Stimulated activated CD4-positive, alpha-beta T cell treated with anti-CD3 and anti-CD28 coated beads, Interleukin-12 subunit alpha, Interleukin-12 subunit beta, amount 100 ng/mL, for 48 hours (primary cell): Measurements from ENCODE around the gene GRIK1.

Experiments
- DNase-seq, 3 donors: peaks; one replicate each; pipeline ENCODE4 v3.0.0-alpha.2; 2020; ENCODE audit warnings: low read depth in 2 of 3, low spot score in 1 of 3

GRIK1 gene

DNA sequence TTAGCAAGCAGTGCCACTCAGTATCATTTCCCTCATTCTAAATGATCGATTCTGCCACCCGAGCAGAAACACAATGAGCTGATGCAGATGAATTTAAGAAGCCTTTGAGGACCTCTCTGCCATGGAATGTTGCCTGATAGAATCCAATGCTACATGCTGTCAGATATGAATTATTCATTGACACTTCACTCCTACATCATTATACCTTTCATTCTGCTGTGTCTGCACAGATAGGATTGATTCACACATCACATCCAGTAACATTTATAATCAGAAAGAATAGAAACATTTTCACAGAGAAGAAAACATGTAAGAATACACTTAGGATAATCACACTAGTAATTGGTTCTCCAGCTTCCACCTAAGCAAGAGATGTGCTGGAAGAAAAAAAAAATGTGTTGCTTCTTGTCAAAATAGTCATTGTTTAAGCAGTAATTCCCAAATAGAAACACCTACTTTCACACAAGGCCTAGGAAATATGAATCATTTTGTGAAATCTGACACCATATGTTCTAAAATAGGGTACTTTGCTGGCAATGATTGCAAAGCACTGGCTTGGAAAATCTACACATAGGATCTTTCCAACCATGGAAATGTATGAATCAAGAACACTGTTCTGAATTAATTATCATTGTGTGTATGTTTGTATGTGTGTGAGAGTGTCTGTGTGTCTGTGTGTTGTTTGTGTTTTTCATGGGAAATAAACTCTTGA lies 110.1 kb downstream of the GRIK1 start:
- no peak for DNase-seq

GRCh38 chr21:29827647-29828046 lies 112.1 kb downstream of the GRIK1 start:
- no peak for DNase-seq

DNA sequence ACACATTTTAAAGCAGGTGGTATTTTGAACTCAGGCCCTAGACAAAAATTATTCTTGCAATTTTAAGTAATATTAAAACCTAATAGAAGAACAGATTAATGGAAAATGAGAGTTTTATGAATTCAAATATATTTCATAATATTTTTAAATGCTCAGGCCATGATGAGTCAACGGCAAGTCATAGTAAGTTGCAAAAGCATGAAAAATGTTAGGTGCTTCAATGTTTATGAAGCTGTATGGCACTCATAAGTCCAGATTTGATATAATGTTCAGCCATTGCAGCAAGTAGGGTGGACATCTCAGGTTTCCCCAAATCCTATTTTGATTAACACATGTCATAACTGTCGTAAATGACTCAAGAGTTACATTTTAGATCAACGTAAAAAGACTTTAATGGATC lies 112.6 kb downstream of the GRIK1 start:
- no peak for DNase-seq

DNA sequence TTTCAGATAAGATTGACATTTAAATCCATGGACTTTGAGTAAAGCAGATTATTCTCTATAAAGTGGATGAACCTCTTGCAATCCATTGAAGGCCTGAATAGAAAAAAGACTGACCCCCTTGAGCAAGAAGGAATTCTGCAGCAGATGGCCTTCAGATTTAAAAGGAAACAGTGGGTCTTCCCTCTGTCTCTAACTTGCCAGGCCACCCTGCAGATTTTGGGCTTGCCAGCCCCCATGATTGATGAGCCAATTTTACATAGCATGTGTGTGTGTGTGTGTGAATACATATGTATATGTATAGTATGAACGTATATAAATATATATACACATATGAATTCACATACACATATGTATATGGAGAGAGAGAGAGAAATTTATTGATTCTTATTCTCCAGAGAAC lies 113.4 kb downstream of the GRIK1 start:
- no peak for DNase-seq

- no peak for DNase-seq
Observed at GRCh38 chr21:29825936-29826335, 113.9 kb downstream of the GRIK1 start.

- no peak for DNase-seq
Observed at GRCh38 chr21:29825345-29825744, 114.5 kb downstream of the GRIK1 start.

GRCh38 chr21:29822064-29822463 lies 117.7 kb downstream of the GRIK1 start:
- DNase-seq = no peak

GRCh38 chr21:29821230-29821629 lies 118.6 kb downstream of the GRIK1 start:
- DNase-seq = no peak

GRCh38 chr21:29819675-29820326 lies 120.0 kb downstream of the GRIK1 start:
- DNase-seq = no peak

DNA sequence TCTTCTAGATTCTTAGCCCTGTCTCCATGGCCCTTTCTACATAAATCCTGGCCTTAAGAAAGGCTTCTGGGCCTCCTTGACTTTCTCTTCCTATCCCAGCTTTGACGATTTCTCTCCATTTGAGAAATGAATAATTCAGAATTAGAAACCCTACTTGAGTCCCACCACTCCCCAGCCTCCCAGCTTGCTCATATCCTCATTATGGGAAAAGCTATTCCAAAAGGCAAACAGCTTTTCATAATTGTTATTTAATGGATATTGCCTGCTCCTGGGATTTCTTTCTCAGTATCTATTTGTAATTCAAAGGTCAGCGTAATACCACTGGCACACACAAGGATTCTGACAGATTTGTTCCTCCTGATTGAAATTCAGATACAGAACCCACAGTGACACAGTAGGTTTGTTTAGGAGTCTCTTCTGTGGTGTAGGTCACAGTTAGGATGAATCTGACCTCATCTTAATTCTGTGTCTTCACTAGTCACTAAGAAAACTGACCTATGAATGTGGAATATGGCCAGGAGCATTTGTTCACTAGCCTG lies 121.3 kb downstream of the GRIK1 start:
- no peak for DNase-seq

GRCh38 chr21:29817450-29817849 lies 122.3 kb downstream of the GRIK1 start:
- no peak for DNase-seq

DNA sequence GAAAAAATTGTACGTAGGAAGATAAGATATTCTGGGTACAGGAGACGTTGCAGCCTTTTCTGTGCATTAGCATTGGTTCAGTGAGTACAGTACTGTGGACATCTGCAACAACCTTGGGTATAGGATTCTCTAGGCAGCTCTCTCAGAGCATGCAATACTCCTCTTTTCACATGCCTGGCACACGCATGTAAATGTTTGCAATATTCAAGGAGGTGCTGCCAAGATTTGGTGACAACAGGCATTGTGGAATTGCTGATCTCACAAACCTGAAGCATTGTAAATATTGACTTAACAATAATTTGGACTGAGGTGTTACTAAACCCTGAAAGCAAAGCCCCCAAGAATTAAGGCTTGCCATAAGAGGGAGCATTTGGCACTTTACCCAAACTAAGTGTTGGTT lies 126.8 kb downstream of the GRIK1 start:
- no peak for DNase-seq

GRCh38 chr21:29810871-29811270 lies 128.9 kb downstream of the GRIK1 start:
- DNase-seq = no peak

DNA sequence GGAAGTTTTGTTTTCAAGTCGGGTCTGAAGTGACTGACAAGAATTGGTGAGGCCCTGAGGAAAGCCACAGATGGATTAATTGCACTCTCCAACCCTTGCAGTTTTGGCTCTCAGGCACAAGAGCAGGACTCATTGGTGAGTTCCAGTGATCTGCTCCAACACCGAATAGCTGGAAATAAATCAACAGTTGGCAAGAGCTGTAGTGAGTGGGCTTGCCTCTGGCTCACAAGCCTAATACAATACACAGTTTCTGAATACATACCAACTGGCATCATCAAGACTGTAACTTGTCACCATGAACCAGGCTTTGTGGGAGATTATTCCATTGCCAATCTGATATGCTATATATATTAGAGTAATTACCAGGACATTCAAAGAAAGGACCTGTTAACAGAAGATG lies 131.6 kb downstream of the GRIK1 start:
- no peak for DNase-seq

DNA sequence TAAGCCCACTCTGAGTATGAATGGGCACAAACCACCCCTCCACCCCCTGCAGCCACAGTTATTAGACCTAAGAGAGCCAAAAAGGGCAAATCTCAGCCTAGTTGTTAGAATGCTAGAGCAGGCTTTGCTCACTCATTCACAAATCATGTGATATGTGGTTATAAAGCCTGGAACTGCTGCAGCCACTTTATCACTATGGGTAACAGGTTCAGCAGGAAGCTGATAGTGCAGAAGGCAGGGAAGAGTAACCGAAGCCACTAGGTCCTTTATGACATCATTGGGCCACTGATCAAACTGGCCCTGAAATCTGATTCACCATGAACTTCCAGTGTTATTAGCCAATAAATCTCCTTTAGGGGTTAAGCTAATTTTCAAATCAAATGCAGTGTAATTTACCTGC lies 134.7 kb downstream of the GRIK1 start:
- DNase-seq = no peak

- no peak for DNase-seq
Observed at GRCh38 chr21:29803191-29803590, 136.6 kb downstream of the GRIK1 start.

DNA sequence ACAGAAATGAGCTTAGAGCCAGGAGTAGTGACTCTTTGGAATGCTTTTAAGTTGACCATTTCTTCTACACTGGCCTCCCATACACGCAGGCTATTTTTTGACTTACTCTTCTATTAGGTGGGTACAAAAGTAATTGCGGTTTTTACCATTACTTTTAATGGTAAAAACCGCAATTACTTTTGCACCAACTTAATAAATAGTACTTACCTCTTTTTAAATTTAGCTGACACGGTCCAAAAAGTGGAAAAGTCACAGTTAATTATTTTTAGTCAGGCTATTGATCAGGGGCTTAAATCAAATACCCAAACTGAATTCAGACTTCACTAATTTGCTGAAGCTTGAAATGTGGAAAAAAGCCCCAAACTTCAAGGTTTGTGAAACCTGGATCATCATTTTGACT lies 138.7 kb downstream of the GRIK1 start:
- no peak for DNase-seq

GRCh38 chr21:29800056-29800455 lies 139.7 kb downstream of the GRIK1 start:
- no peak for DNase-seq

GRCh38 chr21:29798840-29799239 lies 141.0 kb downstream of the GRIK1 start:
- DNase-seq = no peak

DNA sequence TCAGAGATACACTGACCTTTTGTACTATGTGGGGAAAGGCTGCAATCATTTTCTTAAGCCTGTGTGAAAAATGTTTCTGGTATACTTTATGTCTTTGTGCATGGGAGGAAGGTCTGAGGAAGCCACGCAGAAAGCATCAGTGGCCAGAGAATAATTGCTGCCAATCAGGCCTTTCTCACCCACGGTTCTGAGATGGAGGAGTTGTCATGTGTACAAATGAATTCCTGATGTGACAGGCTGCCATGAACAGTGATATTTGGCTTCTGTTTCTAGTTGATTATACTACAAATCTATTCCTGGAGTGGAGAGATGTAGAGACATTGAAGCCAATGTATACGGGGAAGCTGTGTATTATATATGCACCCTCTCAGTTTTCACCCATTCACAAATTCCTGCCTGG lies 142.6 kb downstream of the GRIK1 start:
- DNase-seq = no peak

DNA sequence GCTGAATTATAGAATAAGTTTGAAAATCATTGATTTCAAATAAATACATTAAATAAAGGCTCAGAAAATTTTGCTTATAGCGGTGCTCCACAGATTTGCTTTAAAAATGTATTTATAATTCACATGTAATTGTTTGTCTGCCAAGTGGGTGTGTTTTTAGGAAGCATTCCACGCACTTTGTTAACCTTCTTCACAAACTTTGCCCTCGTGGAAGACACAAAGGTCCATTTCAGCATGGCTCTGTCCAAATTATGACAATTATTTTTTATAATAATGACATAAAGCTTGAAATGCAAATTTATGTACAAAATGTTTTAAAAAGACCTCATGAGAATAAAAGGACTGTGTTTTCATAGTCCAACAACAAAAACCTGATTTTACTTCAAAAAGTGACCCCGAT lies 146.1 kb downstream of the GRIK1 start:
- DNase-seq = no peak

- DNase-seq = no peak
Observed at GRCh38 chr21:29789393-29789792, 150.4 kb downstream of the GRIK1 start.

GRCh38 chr21:29788752-29789151 lies 151.0 kb downstream of the GRIK1 start:
- DNase-seq = no peak
